GM23248 (cell line): ENCODE measurements around the gene KDM4D. TPM values are rescaled to one million over a fixed set of nuclear protein-coding genes. Genes with fewer than 3 reads are reported as not detected.
"Not testable (repeated sequence)": the region's sequence is repeated elsewhere in the genome, so short reads cannot be mapped to it uniquely, and the experiment has no call there.

Experiments
- DNase-seq: peaks from one replicate; pipeline ENCODE4 v3.0.0-alpha.2; 2015
- H2AFZ ChIP-seq: fragments of 200-600 bp; sonication (generic); 2 replicates; pipeline ENCODE4 v1.6.1; 2016; ENCODE audit warnings: antibody characterized with exemption
- H3F3A ChIP-seq: fragments of 200-600 bp; sonication (generic); 2 replicates; pipeline ENCODE4 v1.6.1; 2016; ENCODE audit warnings: mild to moderate bottlenecking, antibody characterized with exemption, mixed run types; ENCODE audit not compliant: insufficient read depth
- H3K27ac ChIP-seq: fragments of 200-600 bp; sonication (generic); 2 replicates; pipeline ENCODE4 v1.5.1; 2016; ENCODE audit warnings: mild to moderate bottlenecking
- H3K27me3 ChIP-seq: fragments of 200-600 bp; sonication (generic); replicated peaks from 2 replicates; pipeline ENCODE4 v1.6.1; 2016; ENCODE audit warnings: mild to moderate bottlenecking; ENCODE audit not compliant: insufficient read depth
- H3K36me3 ChIP-seq: fragments of 200-600 bp; sonication (generic); 2 replicates; pipeline ENCODE4 v1.6.1; 2016; ENCODE audit warnings: low read depth, mild to moderate bottlenecking
- H3K4me1 ChIP-seq: fragments of 200-600 bp; sonication (generic); 2 replicates; pipeline ENCODE4 v1.6.1; 2016; ENCODE audit warnings: mild to moderate bottlenecking; ENCODE audit not compliant: insufficient read depth
- H3K4me2 ChIP-seq: fragments of 200-600 bp; sonication (generic); one replicate; pipeline ENCODE4 v1.6.1; 2016; ENCODE audit warnings: mild to moderate bottlenecking; ENCODE audit not compliant: unreplicated experiment
- H3K4me3 ChIP-seq: fragments of 200-600 bp; sonication (generic); 2 replicates; pipeline ENCODE4 v1.5.1; 2016; ENCODE audit warnings: mild to moderate bottlenecking
- H3K79me2 ChIP-seq: fragments of 200-600 bp; sonication (generic); 2 replicates; pipeline ENCODE4 v1.6.1; 2016; ENCODE audit warnings: mild to moderate bottlenecking; ENCODE audit not compliant: insufficient read depth
- H3K9ac ChIP-seq: fragments of 200-600 bp; sonication (generic); 2 replicates; pipeline ENCODE4 v1.6.1; 2016; ENCODE audit warnings: mild to moderate bottlenecking
- H3K9me2 ChIP-seq: fragments of 200-600 bp; sonication (generic); 2 replicates; pipeline ENCODE4 v1.6.1; 2016; ENCODE audit warnings: mixed run types, mild to moderate bottlenecking, moderate library complexity; ENCODE audit not compliant: insufficient read depth
- H3K9me3 ChIP-seq: fragments of 200-600 bp; sonication (generic); one replicate; pipeline ENCODE4 v1.6.1; 2017; ENCODE audit warnings: low read depth
- H4K20me1 ChIP-seq: fragments of 200-600 bp; sonication (generic); 2 replicates; pipeline ENCODE4 v1.6.0; 2016; ENCODE audit not compliant: insufficient read depth
- EZH2 ChIP-seq: fragments of 200-600 bp; sonication (generic); IDR thresholded peaks from 2 replicates; pipeline ENCODE4 v1.6.1; 2018; ENCODE audit warnings: antibody characterized with exemption, mild to moderate bottlenecking; ENCODE audit not compliant: insufficient read depth, poor library complexity, severe bottlenecking
- EZH2phosphoT487 ChIP-seq: fragments of 200-600 bp; sonication (generic); IDR thresholded peaks from 2 replicates; pipeline ENCODE4 v1.6.1; 2018; ENCODE audit warnings: antibody characterized with exemption, moderate library complexity, mild to moderate bottlenecking, low read depth; ENCODE audit not compliant: insufficient read depth
- WGBS, 2 experiments: methylation state at CpG; one replicate each; pipeline ENCODE4 v1.1.6; 2015 to 2017; ENCODE audit warnings: low lambda C conversion rate in 2 of 2, low coverage in 1 of 2; ENCODE audit errors: missing lambda C conversion rate in 2 of 2; 5-methylcytosine and 5-hydroxymethylcytosine counted together
- in situ Hi-C: fragments of 300-500 bp; cut with MboI; formaldehyde crosslinking; loops from 2 replicates; pipeline ENCODE4 v1.15.0; 2020
- polyA plus RNA-seq: library from polyadenylated mRNA; unstranded; fragments of >200 nt; fragmentation: Nextera tagmentation; extraction: Ambion mirVana; gene quantifications from 2 replicates; pipeline ENCODE4 v1.2.1, GENCODE V29; 2016
- total RNA-seq: library from RNA; depleted of rRNA; stranded (reverse); fragments of >200 nt; shearing (Covaris generic); gene quantifications from 2 replicates; pipeline ENCODE4 v1.2.3, GENCODE V29; 2014

The KDM4D gene
- total and polyA plus RNA-seq, 2 experiments from 2014 or later: 0.43 to 0.45 TPM

GRCh38 chr11:95028357-95028756 is 54.8 kb downstream of the KDM4D start:
- H3K79me2 ChIP-seq: no peaks in the 10 kb centered on the region
- DNase-seq: no peak
- H3K4me2 ChIP-seq: no peak overlapping the region
- WGBS, 2 experiments: 24 to 29% methylated on average over 3 of the region's 3 CpGs
- in situ Hi-C loops: no loop called here
- H3K27me3 ChIP-seq: peaks cover 7% of the 10 kb centered on the region; the same call in 1 of the 2 replicates
- no peaks in the 10 kb centered on the region for H3F3A ChIP-seq
- no peak for TF ChIP-seq EZH2phosphoT487
- no peak for TF ChIP-seq EZH2
- H2AFZ ChIP-seq: no peak overlapping the region
- H3K27ac ChIP-seq: no peak overlapping the region
- no peaks in the 10 kb centered on the region for H3K9me2 ChIP-seq
- H3K36me3 ChIP-seq: no peaks in the 10 kb centered on the region
- no peaks in the 10 kb centered on the region for H3K4me1 ChIP-seq
- no peak overlapping the region for H3K4me3 ChIP-seq
- no peak overlapping the region for H3K9ac ChIP-seq
- no peaks in the 10 kb centered on the region for H4K20me1 ChIP-seq
- no peaks in the 10 kb centered on the region for H3K9me3 ChIP-seq

GRCh38 chr11:95033051-95033450 is 59.5 kb downstream of the KDM4D start:
- no peak overlapping the region for H3K4me3 ChIP-seq
- no peak overlapping the region for H3K9ac ChIP-seq
- H3F3A ChIP-seq: no peaks in the 10 kb centered on the region
- no peak overlapping the region for H2AFZ ChIP-seq
- H3K79me2 ChIP-seq: no peaks in the 10 kb centered on the region
- no peaks in the 10 kb centered on the region for H3K36me3 ChIP-seq
- no peaks in the 10 kb centered on the region for H3K9me2 ChIP-seq
- H3K4me2 ChIP-seq: no peak overlapping the region
- TF ChIP-seq EZH2phosphoT487: no peak
- no peak for TF ChIP-seq EZH2
- no peaks in the 10 kb centered on the region for H3K4me1 ChIP-seq
- in situ Hi-C loops: no loop called here
- no peaks in the 10 kb centered on the region for H4K20me1 ChIP-seq
- 38 to 45% methylated on average over 1 of the region's 1 CpG for WGBS, 2 experiments
- no peak overlapping the region for H3K27ac ChIP-seq
- H3K27me3 ChIP-seq: peaks cover 35% of the 10 kb centered on the region
- no peak for DNase-seq
- no peaks in the 10 kb centered on the region for H3K9me3 ChIP-seq

GRCh38 chr11:95035316-95035715 is 61.8 kb downstream of the KDM4D start:
- no peak overlapping the region for H3K4me3 ChIP-seq
- H3F3A ChIP-seq: no peaks in the 10 kb centered on the region
- H3K9ac ChIP-seq: no peak overlapping the region
- WGBS, 2 experiments: 57% methylated on average over 2 of the region's 2 CpGs
- in situ Hi-C loops: no loop called here
- H3K27me3 ChIP-seq: peaks cover 35% of the 10 kb centered on the region
- H3K9me2 ChIP-seq: no peaks in the 10 kb centered on the region
- no peaks in the 10 kb centered on the region for H3K4me1 ChIP-seq
- no peaks in the 10 kb centered on the region for H3K79me2 ChIP-seq
- TF ChIP-seq EZH2: no peak
- no peak for TF ChIP-seq EZH2phosphoT487
- no peak overlapping the region for H2AFZ ChIP-seq
- H3K4me2 ChIP-seq: no peak overlapping the region
- H3K36me3 ChIP-seq: no peaks in the 10 kb centered on the region
- H3K27ac ChIP-seq: no peak overlapping the region
- no peaks in the 10 kb centered on the region for H3K9me3 ChIP-seq
- DNase-seq: no peak
- H4K20me1 ChIP-seq: no peaks in the 10 kb centered on the region

- not testable (repeated sequence) for DNase-seq, H3K4me3 ChIP-seq
Measured at GRCh38 chr11:95037356-95038035, 64.0 kb downstream of the KDM4D start.

GRCh38 chr11:95042239-95042638 is 68.7 kb downstream of the KDM4D start:
- H3K9me2 ChIP-seq: no peaks in the 10 kb centered on the region
- no peaks in the 10 kb centered on the region for H3K79me2 ChIP-seq
- no peaks in the 10 kb centered on the region for H3K4me1 ChIP-seq
- peaks cover 33% of the 10 kb centered on the region for H3K27me3 ChIP-seq
- no peak overlapping the region for H2AFZ ChIP-seq
- H3K27ac ChIP-seq: no peak overlapping the region
- no peaks in the 10 kb centered on the region for H3F3A ChIP-seq
- no peaks in the 10 kb centered on the region for H4K20me1 ChIP-seq
- no peak overlapping the region for H3K4me2 ChIP-seq
- TF ChIP-seq EZH2phosphoT487: no peak
- no peak for TF ChIP-seq EZH2
- in situ Hi-C loops: no loop called here
- no peak overlapping the region for H3K9ac ChIP-seq
- no peak overlapping the region for H3K4me3 ChIP-seq
- 91 to 94% methylated on average over 1 of the region's 1 CpG for WGBS, 2 experiments
- no peaks in the 10 kb centered on the region for H3K9me3 ChIP-seq
- DNase-seq: no peak
- H3K36me3 ChIP-seq: no peaks in the 10 kb centered on the region

More at GRCh38 chr11:95037356-95038035, 64.0 kb downstream of the KDM4D start:
- H3K4me2 ChIP-seq, H3K27ac ChIP-seq, H4K20me1 ChIP-seq, H3F3A ChIP-seq, H2AFZ ChIP-seq, H3K79me2 ChIP-seq, in situ Hi-C loops, H3K4me1 ChIP-seq, H3K9me2 ChIP-seq, H3K9ac ChIP-seq, H3K9me3 ChIP-seq, H3K36me3 ChIP-seq: not testable (repeated sequence)
- 20 to 22% methylated on average over 68 to 70 of the region's 71 CpGs for WGBS, 2 experiments
- peaks cover 42% of the 10 kb centered on the region for H3K27me3 ChIP-seq
